Activated CD8-positive, alpha-beta memory T cell treated with anti-CD3 and anti-CD28 coated beads for 48 hours (primary cell): ENCODE measurements around the gene RYR1.
"Not testable (repeated sequence)": the region's sequence is repeated elsewhere in the genome, so short reads cannot be mapped to it uniquely, and the experiment has no call there.

ENCODE experiments used
- DNase-seq, 3 experiments: peaks; one replicate each; pipeline ENCODE4 v3.0.0-alpha.2; 2020; ENCODE audit warnings: low read depth in 2 of 3, low spot score in 2 of 3

RYR1 gene

GRCh38 chr19:38425810-38426466 is 7.6 kb upstream of the RYR1 start, which contains the start of gene RASGRP4:
Gene RASGRP4, minus strand, starts transcription at chr19:38426219. Its CDS starts 128 bp downstream, at chr19:38426091.
- no peak for DNase-seq

- DNase-seq = not testable (repeated sequence)
These were observed 6.3 kb upstream of the RYR1 start for GRCh38 chr19:38427035-38427677.

GRCh38 chr19:38429055-38429810 is 4.3 kb upstream of the RYR1 start:
- DNase-seq = no peak

GRCh38 chr19:38429811-38430156 is 3.7 kb upstream of the RYR1 start:
- no peak for DNase-seq

- no peak for DNase-seq
These were observed 2.6 kb upstream of the RYR1 start for GRCh38 chr19:38430931-38431330.

GRCh38 chr19:38434549-38435051 is 1.1 kb downstream of the RYR1 start:
- no peak for DNase-seq

- no peak for DNase-seq
These were observed 3.8 kb downstream of the RYR1 start for GRCh38 chr19:38437295-38437694.

- DNase-seq = no peak
These were observed 4.4 kb downstream of the RYR1 start for GRCh38 chr19:38437917-38438316.

- DNase-seq = no peak
These were observed 7.1 kb downstream of the RYR1 start for GRCh38 chr19:38440592-38440991.

GRCh38 chr19:38441657-38442348 is 8.3 kb downstream of the RYR1 start:
- DNase-seq = no peak

GRCh38 chr19:38442736-38443135 is 9.2 kb downstream of the RYR1 start:
- DNase-seq = no peak

GRCh38 chr19:38443458-38443999 is 10.0 kb downstream of the RYR1 start:
- DNase-seq = no peak

- DNase-seq = no peak
These were observed 10.5 kb downstream of the RYR1 start for GRCh38 chr19:38444026-38444425.

GRCh38 chr19:38445362-38445761 is 11.9 kb downstream of the RYR1 start:
- no peak for DNase-seq

- DNase-seq = no peak
These were observed 14.7 kb downstream of the RYR1 start for GRCh38 chr19:38448225-38448624.

GRCh38 chr19:38449518-38449917 is 16.0 kb downstream of the RYR1 start:
- no peak for DNase-seq

- no peak for DNase-seq
These were observed 17.5 kb downstream of the RYR1 start for GRCh38 chr19:38451036-38451435.

- DNase-seq = no peak
These were observed 18.1 kb downstream of the RYR1 start for GRCh38 chr19:38451629-38452028.

GRCh38 chr19:38452430-38453366 is 19.2 kb downstream of the RYR1 start:
- DNase-seq = no peak

GRCh38 chr19:38453596-38453995 is 20.1 kb downstream of the RYR1 start:
- DNase-seq = no peak
